ENCODE measurements around the gene YEATS4.

DNA sequence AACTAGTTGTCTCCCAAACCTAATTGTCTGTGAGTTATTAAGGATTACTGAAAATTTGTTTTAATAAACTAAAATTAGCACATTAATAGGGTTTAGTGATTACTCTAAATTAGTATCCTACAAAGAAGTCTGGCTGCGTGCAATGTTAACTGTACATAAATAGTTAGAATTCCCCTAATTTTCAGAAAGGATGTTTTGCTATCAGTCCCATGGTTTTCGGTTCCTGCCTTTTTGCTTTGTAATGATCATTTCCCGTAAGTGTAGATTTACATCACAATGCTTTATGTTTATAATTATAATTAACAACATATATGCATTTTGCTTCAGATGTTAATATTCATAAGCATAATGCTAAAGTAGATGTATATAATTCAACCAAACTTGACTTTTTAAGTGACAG lies 31.1 kb upstream of the YEATS4 start:
- TF ChIP-seq EZH2 (IDR thresholded peaks at IDR 0.05; ENCODE audit: insufficient read depth, poor library complexity, severe bottlenecking) (no peak), EZH2phosphoT487 (IDR thresholded peaks at IDR 0.05; ENCODE audit: insufficient read depth, low read depth) (no peak)
